Astrocyte (in vitro differentiated cells and primary cell): ENCODE measurements around the gene IDH3B. TPM values are rescaled to one million over a fixed set of nuclear protein-coding genes. Genes with fewer than 3 reads are reported as not detected.

ENCODE experiments used
- DNase-seq: peaks from one replicate; pipeline ENCODE4 v3.0.0-alpha.2; 2010; ENCODE audit warnings: low read depth
- FAIRE-seq: peaks from 2 replicates; lab custom pipeline; 2011; peaks lifted over from hg19 to GRCh38; lab: Jason Lieb, UNC
- H2AFZ ChIP-seq: 2 replicates; pipeline ENCODE4 v1.6.0; 2012; ENCODE audit warnings: low read depth, low read length, inconsistent platforms
- H3K27ac ChIP-seq: 2 replicates; pipeline ENCODE4 v1.5.1; 2011; ENCODE audit warnings: low read depth, low read length, inconsistent platforms
- H3K27me3 ChIP-seq: 2 replicates; pipeline ENCODE4 v1.6.0; 2011; ENCODE audit warnings: low read length, inconsistent platforms; ENCODE audit not compliant: insufficient read depth
- H3K36me3 ChIP-seq: 2 replicates; pipeline ENCODE4 v1.5.1; 2011; ENCODE audit warnings: low read length, inconsistent platforms; ENCODE audit not compliant: insufficient read depth
- H3K4me1 ChIP-seq: 2 replicates; pipeline ENCODE4 v1.5.1; 2011; ENCODE audit warnings: low read length, inconsistent platforms; ENCODE audit not compliant: insufficient read depth
- H3K4me2 ChIP-seq: 2 replicates; pipeline ENCODE4 v1.6.0; 2012; ENCODE audit warnings: low read length, inconsistent platforms
- H3K4me3 ChIP-seq: 2 replicates; pipeline ENCODE4 v1.5.1; 2011; ENCODE audit warnings: low read depth, mild to moderate bottlenecking, low read length, inconsistent platforms; ENCODE audit not compliant: insufficient read depth
- H3K79me2 ChIP-seq: 2 replicates; pipeline ENCODE4 v1.6.0; 2012; ENCODE audit warnings: mild to moderate bottlenecking, low read length, inconsistent platforms; ENCODE audit not compliant: insufficient read depth
- H3K9ac ChIP-seq: 2 replicates; pipeline ENCODE4 v1.6.0; 2012; ENCODE audit warnings: mild to moderate bottlenecking, low read length, inconsistent platforms
- H3K9me3 ChIP-seq: 2 replicates; pipeline ENCODE4 v1.5.1; 2012; ENCODE audit warnings: low read depth, mild to moderate bottlenecking, low read length, inconsistent platforms; ENCODE audit not compliant: insufficient read depth
- H4K20me1 ChIP-seq: 2 replicates; pipeline ENCODE4 v1.6.0; 2012; ENCODE audit warnings: low read length, inconsistent platforms; ENCODE audit not compliant: insufficient read depth
- H3K27ac Mint-ChIP-seq: one replicate; pipeline ENCODE4 v1.8.0; 2021; ENCODE audit warnings: mild to moderate bottlenecking, mixed read lengths; ENCODE audit not compliant: unreplicated experiment
- H3K27me3 Mint-ChIP-seq: one replicate; pipeline ENCODE4 v1.8.0; 2021; ENCODE audit warnings: low read depth, mixed read lengths; ENCODE audit not compliant: unreplicated experiment
- H3K36me3 Mint-ChIP-seq: one replicate; pipeline ENCODE4 v1.8.0; 2021; ENCODE audit warnings: low read depth, mixed read lengths; ENCODE audit not compliant: unreplicated experiment
- H3K4me1 Mint-ChIP-seq: one replicate; pipeline ENCODE4 v1.8.0; 2021; ENCODE audit warnings: low read depth, mixed read lengths; ENCODE audit not compliant: unreplicated experiment
- H3K4me3 Mint-ChIP-seq: one replicate; pipeline ENCODE4 v1.8.0; 2021; ENCODE audit warnings: mild to moderate bottlenecking, moderate library complexity, mixed read lengths; ENCODE audit not compliant: unreplicated experiment
- H3K9me3 Mint-ChIP-seq: one replicate; pipeline ENCODE4 v1.8.0; 2021; ENCODE audit warnings: mild to moderate bottlenecking, mixed read lengths; ENCODE audit not compliant: unreplicated experiment
- EZH2 ChIP-seq: IDR thresholded peaks from 2 replicates; pipeline ENCODE4 v1.6.1; 2012; ENCODE audit warnings: mild to moderate bottlenecking, low read length, inconsistent platforms; ENCODE audit not compliant: insufficient read depth
- total RNA-seq: library from RNA; stranded (reverse); gene quantifications from 2 replicates; pipeline ENCODE4 v1.2.1, GENCODE V29; 2021
- TF ChIP-seq, protein P1 (sequence below): IDR thresholded peaks from 2 replicates; pipeline ENCODE4 v1.5.1; 2011; ENCODE audit warnings: low read depth, mild to moderate bottlenecking, inconsistent platforms, low read length, moderate library complexity; ENCODE audit not compliant: insufficient read depth

The IDH3B gene
- total RNA-seq, 1 donor from 2014 or later: 74.8 TPM

DNA sequence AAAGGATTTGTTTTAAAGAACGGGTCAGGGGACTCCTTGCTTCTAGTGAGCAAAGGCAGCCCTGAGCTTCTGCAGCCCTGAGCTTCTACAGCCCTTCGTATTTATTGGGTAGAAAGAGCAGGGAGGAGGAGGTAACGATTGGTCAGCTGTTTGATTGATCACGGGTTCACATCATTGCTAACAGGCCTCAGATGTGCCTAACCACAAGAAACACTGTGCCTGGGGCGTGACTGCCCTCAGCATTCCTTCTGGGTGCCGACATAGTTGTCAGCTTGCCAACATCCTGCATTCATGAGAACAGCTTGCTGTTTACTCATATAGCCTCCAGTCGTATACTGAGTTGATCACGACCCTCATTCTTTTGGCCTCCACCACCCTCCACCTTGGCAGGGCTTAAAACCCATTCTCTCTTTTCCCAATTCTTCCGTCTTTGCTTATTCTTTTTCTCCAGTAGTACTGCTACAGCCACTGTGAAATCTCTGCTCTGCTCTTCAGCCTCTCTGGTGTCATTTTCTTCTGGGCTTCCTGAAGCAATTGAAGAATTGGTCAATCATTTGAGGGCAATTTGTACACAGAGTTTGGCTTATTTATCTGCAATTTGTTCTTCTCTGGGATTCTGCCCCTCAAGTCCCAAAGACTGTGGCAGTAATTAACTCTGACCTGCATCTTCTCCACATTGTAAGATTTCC, 37.0 kb downstream of the IDH3B start:
- Histone ChIP-seq H3K4me1 (no peaks in the 10 kb centered on the region), H3K4me2 (peak overlapping the region; percentile 30), H3K9ac (no peak overlapping the region), H3K79me2 (no peaks in the 10 kb centered on the region), H4K20me1 (no peaks in the 10 kb centered on the region), H3K4me3 (no peak overlapping the region), H3K27ac (peak overlapping the region; percentile 29), H3K27me3 (no peaks in the 10 kb centered on the region), H3K36me3 (no peaks in the 10 kb centered on the region), H3K9me3 (peaks cover 13% of the 10 kb centered on the region), H2AFZ (peak overlapping the region; percentile 20)
- TF ChIP-seq, protein P1, sequence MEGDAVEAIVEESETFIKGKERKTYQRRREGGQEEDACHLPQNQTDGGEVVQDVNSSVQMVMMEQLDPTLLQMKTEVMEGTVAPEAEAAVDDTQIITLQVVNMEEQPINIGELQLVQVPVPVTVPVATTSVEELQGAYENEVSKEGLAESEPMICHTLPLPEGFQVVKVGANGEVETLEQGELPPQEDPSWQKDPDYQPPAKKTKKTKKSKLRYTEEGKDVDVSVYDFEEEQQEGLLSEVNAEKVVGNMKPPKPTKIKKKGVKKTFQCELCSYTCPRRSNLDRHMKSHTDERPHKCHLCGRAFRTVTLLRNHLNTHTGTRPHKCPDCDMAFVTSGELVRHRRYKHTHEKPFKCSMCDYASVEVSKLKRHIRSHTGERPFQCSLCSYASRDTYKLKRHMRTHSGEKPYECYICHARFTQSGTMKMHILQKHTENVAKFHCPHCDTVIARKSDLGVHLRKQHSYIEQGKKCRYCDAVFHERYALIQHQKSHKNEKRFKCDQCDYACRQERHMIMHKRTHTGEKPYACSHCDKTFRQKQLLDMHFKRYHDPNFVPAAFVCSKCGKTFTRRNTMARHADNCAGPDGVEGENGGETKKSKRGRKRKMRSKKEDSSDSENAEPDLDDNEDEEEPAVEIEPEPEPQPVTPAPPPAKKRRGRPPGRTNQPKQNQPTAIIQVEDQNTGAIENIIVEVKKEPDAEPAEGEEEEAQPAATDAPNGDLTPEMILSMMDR: no peak
- no peak for TF ChIP-seq EZH2
- Mint-ChIP-seq H3K4me3 (no peak overlapping the region), H3K27ac (peak overlapping the region; percentile 38), H3K9me3 (peaks cover 17% of the 10 kb centered on the region), H3K36me3 (no peaks in the 10 kb centered on the region), H3K4me1 (no peaks in the 10 kb centered on the region), H3K27me3 (no peaks in the 10 kb centered on the region)
- FAIRE-seq: no peak
- peak; percentile 70 for DNase-seq

DNA sequence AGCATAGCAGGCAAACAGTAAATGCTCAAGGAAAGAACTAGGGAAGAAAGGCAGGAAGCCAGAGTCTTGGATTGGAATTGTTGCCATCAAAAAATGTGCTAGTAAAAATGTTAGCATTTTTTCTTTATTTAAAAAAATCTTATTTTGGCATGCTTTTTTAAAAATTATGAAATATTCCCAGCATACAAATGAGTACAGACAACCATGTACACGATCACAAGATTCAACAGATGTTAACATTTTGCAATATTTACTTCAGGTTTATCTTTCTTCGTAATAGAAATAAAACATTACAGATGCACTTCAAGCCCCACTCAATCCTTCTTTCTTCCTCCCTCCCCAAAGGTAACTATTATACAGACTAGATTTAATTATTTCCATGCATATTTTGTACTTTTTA, 39.0 kb downstream of the IDH3B start:
- Histone ChIP-seq H3K27ac (no peak overlapping the region), H3K9me3 (peaks cover 13% of the 10 kb centered on the region), H4K20me1 (no peaks in the 10 kb centered on the region), H3K27me3 (no peaks in the 10 kb centered on the region), H3K4me3 (no peak overlapping the region), H3K4me2 (no peak overlapping the region), H2AFZ (no peak overlapping the region), H3K79me2 (no peaks in the 10 kb centered on the region), H3K4me1 (no peaks in the 10 kb centered on the region), H3K36me3 (no peaks in the 10 kb centered on the region), H3K9ac (no peak overlapping the region)
- Mint-ChIP-seq H3K9me3 (peaks cover 26% of the 10 kb centered on the region), H3K27ac (no peak overlapping the region), H3K4me3 (no peak overlapping the region), H3K36me3 (no peaks in the 10 kb centered on the region), H3K4me1 (peaks cover 3% of the 10 kb centered on the region), H3K27me3 (no peaks in the 10 kb centered on the region)
- TF ChIP-seq EZH2: no peak
- TF ChIP-seq, protein P1: no peak
- DNase-seq (no peak), FAIRE-seq (no peak)

DNA sequence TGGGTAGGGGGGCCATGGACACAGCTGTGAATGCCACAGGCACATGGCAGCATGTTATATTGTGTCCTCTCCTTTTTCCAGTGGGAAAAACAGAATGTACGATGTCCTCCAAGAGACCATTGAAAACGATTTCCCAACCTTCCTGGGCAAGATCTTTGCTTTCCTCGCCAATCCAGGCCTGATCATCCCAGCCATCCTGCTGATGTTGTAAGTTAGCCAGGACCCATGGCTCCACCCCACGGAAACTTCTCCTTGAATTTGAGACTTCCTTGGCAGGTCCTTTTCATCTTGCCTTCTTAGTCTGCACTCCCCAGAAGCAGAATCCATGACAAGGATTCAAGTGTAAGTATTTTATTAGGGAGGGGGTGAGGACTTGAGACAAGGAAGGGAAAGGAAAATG, 39.8 kb downstream of the IDH3B start:
- no peak for DNase-seq
- H3K27me3 ChIP-seq: no peaks in the 10 kb centered on the region
- Mint-ChIP-seq H3K27me3 (no peaks in the 10 kb centered on the region), H3K27ac (no peak overlapping the region), H3K4me3 (no peak overlapping the region), H3K4me1 (peaks cover 3% of the 10 kb centered on the region), H3K9me3 (peaks cover 34% of the 10 kb centered on the region), H3K36me3 (peaks cover 2% of the 10 kb centered on the region)
- no peaks in the 10 kb centered on the region for H3K36me3 ChIP-seq
- no peak overlapping the region for H3K4me3 ChIP-seq
- no peaks in the 10 kb centered on the region for H4K20me1 ChIP-seq
- H3K4me1 ChIP-seq: no peaks in the 10 kb centered on the region
- no peak overlapping the region for H3K27ac ChIP-seq
- no peak for FAIRE-seq
- TF ChIP-seq, protein P1: no peak
- no peak for TF ChIP-seq EZH2
- H3K79me2 ChIP-seq: no peaks in the 10 kb centered on the region
- H3K9ac ChIP-seq: no peak overlapping the region
- peaks cover 18% of the 10 kb centered on the region for H3K9me3 ChIP-seq
- no peak overlapping the region for H2AFZ ChIP-seq
- H3K4me2 ChIP-seq: no peak overlapping the region
